ENCODE results near the gene PGAP3.

The PGAP3 gene

GRCh38 chr17:39662551-39663339 lies 25.1 kb downstream of the PGAP3 start:
- no peaks in the 10 kb centered on the region for H3K4me1 ChIP-seq (ENCODE audit: control insufficient read depth, insufficient read depth, low read length)

DNA sequence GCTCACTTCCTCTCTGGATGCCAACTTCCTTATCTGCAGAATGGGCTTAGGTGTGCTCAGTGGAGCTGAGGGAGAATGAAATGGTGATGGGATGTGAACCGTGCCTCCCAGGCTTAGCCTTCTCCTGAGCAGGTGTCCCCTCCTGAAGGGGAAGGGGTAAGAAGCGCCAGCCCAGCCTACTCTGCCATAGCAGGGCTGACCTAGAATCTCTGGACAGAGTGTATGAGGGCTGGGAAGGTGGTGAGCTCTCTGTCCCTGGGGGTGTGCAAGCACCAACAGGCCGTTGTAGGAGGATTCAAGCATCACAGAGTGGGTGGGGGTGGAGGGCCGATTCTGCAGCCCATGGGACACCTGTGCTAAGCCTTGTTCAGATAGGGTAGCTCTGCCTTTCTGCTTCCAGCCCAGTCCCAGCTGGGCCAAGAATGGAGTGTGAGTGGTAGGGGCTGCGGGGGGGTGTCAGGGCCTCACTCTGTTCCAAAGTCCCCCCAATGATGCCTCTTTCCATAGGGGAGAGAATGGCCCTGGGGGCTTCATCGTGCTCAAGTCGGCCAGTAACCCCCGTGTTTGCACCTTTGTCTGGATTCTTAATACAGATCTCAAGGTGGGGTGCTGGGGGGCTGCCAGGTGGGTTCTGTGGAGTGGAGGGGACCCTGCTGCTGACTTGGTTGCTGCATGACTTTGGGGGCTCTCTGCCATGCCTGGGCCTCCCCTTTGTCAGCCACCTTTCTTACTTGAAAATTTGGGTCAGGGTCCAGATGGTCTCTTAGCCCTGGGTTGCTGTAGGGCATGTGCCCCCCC lies 25.9 kb downstream of the PGAP3 start:
- H3K9ac ChIP-seq (ENCODE audit: low read length), result no peak overlapping the region
- H3K4me1 ChIP-seq (ENCODE audit: control insufficient read depth, insufficient read depth, low read length), result no peaks in the 10 kb centered on the region
- H3K36me3 ChIP-seq (ENCODE audit: control insufficient read depth, insufficient read depth, low read length), result peaks cover 33% of the 10 kb centered on the region
- H3K27me3 ChIP-seq (ENCODE audit: control insufficient read depth, insufficient read depth, low read length), result peaks cover 3% of the 10 kb centered on the region
- no peak overlapping the region for H3K4me3 ChIP-seq (ENCODE audit: low read length)
- no peak overlapping the region for H3K27ac ChIP-seq (ENCODE audit: low read depth, low read length)

More at GRCh38 chr17:39662551-39663339, 25.1 kb downstream of the PGAP3 start:
- Histone ChIP-seq H3K36me3 (ENCODE audit: control insufficient read depth, insufficient read depth, low read length) (peaks cover 30% of the 10 kb centered on the region), H3K4me3 (ENCODE audit: low read length) (no peak overlapping the region), H3K27ac (ENCODE audit: low read depth, low read length) (no peak overlapping the region), H3K27me3 (ENCODE audit: control insufficient read depth, insufficient read depth, low read length) (peaks cover 9% of the 10 kb centered on the region), H3K9ac (ENCODE audit: low read length) (no peak overlapping the region)

GRCh38 chr17:39660397-39661385 lies 27.2 kb downstream of the PGAP3 start:
- no peaks in the 10 kb centered on the region for H3K4me1 ChIP-seq (ENCODE audit: control insufficient read depth, insufficient read depth, low read length)
- no peak overlapping the region for H3K9ac ChIP-seq (ENCODE audit: low read length)
- peaks cover 36% of the 10 kb centered on the region for H3K36me3 ChIP-seq (ENCODE audit: control insufficient read depth, insufficient read depth, low read length)
- no peaks in the 10 kb centered on the region for H3K27me3 ChIP-seq (ENCODE audit: control insufficient read depth, insufficient read depth, low read length)
- H3K27ac ChIP-seq (ENCODE audit: low read depth, low read length), result no peak overlapping the region
- H3K4me3 ChIP-seq (ENCODE audit: low read length), result no peak overlapping the region

- Histone ChIP-seq H3K27me3 (ENCODE audit: control insufficient read depth, insufficient read depth, low read length) (no peaks in the 10 kb centered on the region), H3K27ac (ENCODE audit: low read depth, low read length) (no peak overlapping the region), H3K4me1 (ENCODE audit: control insufficient read depth, insufficient read depth, low read length) (no peaks in the 10 kb centered on the region), H3K4me3 (ENCODE audit: low read length) (no peak overlapping the region), H3K9ac (ENCODE audit: low read length) (no peak overlapping the region), H3K36me3 (ENCODE audit: control insufficient read depth, insufficient read depth, low read length) (peaks cover 36% of the 10 kb centered on the region)
These were observed 27.9 kb downstream of the PGAP3 start for GRCh38 chr17:39660011-39660360.

DNA sequence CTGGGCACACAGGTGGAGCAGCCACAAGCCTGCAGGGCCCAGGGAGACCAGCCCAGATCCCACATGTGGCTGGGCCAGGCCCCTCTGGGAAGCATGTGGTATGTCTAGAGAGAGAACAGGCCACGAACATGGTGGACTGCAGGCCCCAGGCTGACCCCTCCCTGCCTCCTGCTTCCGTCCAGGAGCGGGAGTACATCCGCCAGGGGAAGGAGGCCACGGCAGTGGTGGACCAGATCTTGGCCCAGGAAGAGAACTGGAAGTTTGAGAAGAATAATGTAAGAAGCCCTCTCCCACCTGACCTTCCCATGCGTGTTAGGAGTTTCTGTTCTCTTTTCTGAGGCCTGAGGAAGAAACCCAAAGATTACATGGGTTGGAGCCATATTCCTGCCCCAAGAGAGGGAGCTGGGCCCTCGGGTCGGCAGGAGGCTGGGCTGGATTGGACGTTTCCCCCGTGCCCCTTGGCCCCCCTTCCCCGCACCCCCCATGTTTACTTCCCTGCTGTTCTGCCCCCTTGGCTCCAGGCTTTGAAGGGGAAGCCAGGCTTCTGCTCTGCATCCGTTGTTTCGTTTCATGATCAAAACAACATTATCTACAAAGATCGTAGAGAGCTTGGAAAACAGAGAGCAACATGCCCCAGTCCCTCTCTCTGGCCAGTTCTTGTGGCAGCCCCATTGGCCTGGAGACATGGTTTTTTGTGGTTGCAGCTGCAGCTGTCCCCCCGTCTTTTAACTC lies 28.4 kb downstream of the PGAP3 start:
- Histone ChIP-seq H3K27me3 (ENCODE audit: control insufficient read depth, insufficient read depth, low read length) (no peaks in the 10 kb centered on the region), H3K27ac (ENCODE audit: low read depth, low read length) (no peak overlapping the region), H3K36me3 (ENCODE audit: control insufficient read depth, insufficient read depth, low read length) (peaks cover 36% of the 10 kb centered on the region), H3K9ac (ENCODE audit: low read length) (no peak overlapping the region), H3K4me3 (ENCODE audit: low read length) (no peak overlapping the region), H3K4me1 (ENCODE audit: control insufficient read depth, insufficient read depth, low read length) (no peaks in the 10 kb centered on the region)

DNA sequence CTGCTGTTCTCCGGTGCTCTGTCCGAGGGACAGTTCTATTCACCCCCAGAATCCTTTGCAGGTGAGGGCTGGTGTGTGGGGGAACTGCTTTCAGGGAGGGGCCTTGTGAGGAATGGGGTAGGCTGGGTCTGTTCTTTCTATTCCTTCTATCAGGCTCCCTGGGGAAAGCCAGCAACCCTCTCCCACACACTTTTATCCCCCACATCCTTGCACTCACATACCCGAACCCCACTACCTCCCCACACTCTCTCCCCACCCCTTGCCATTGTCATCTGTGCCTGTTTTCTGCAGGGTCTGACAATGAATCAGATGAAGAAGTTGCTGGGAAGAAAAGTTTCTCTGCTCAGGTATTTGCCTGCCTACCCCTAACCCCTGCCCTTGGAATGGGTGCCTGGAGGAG lies 29.1 kb downstream of the PGAP3 start:
- Histone ChIP-seq H3K4me3 (ENCODE audit: low read length) (no peak overlapping the region), H3K27me3 (ENCODE audit: control insufficient read depth, insufficient read depth, low read length) (no peaks in the 10 kb centered on the region), H3K4me1 (ENCODE audit: control insufficient read depth, insufficient read depth, low read length) (no peaks in the 10 kb centered on the region), H3K27ac (ENCODE audit: low read depth, low read length) (no peak overlapping the region), H3K36me3 (ENCODE audit: control insufficient read depth, insufficient read depth, low read length) (peaks cover 36% of the 10 kb centered on the region), H3K9ac (ENCODE audit: low read length) (no peak overlapping the region)

DNA sequence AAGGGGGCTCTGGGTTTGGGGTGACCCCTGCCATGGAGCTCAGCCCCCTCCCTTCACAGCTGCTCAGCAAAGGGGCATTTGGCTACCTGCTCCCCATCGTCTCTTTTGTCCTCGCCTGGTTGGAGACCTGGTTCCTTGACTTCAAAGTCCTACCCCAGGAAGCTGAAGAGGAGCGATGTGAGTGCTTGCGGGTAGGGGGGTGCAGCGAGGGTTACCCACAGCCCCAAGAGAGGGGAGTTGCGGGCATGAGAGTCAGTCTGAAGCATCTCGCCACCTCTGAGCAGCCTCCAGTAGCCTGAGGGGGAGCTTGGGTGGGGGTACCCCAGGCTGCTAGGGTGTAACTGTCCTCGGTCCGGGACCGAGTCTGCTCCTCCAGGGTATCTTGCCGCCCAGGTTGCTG lies 29.5 kb downstream of the PGAP3 start:
- Histone ChIP-seq H3K4me3 (ENCODE audit: low read length) (no peak overlapping the region), H3K27me3 (ENCODE audit: control insufficient read depth, insufficient read depth, low read length) (no peaks in the 10 kb centered on the region), H3K9ac (ENCODE audit: low read length) (no peak overlapping the region), H3K27ac (ENCODE audit: low read depth, low read length) (no peak overlapping the region), H3K36me3 (ENCODE audit: control insufficient read depth, insufficient read depth, low read length) (peaks cover 36% of the 10 kb centered on the region), H3K4me1 (ENCODE audit: control insufficient read depth, insufficient read depth, low read length) (no peaks in the 10 kb centered on the region)

DNA sequence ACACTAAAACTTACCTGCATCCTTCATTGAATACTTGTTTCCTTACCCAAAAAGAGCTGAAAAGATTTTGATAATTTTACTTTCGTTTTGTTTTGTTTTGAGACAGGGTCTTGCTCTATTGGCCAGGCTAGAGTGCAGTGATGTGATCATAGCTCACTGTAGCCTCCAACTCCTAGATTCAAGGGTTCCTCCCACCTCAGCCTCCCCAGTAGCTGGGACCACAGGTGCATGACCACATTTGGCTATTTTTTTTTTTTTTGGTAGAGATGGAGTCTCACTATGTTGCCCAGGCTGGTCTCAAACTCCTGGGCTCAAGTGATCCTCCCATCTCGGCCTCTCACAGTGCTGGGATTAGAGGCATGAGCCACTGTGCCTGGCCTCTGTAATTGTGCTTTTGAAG lies 32.8 kb downstream of the PGAP3 start:
- H3K36me3 ChIP-seq (ENCODE audit: control insufficient read depth, insufficient read depth, low read length), result peaks cover 20% of the 10 kb centered on the region
- no peaks in the 10 kb centered on the region for H3K27me3 ChIP-seq (ENCODE audit: control insufficient read depth, insufficient read depth, low read length)
- H3K4me1 ChIP-seq (ENCODE audit: control insufficient read depth, insufficient read depth, low read length), result no peaks in the 10 kb centered on the region
- H3K4me3 ChIP-seq (ENCODE audit: low read length), result no peak overlapping the region
- no peak overlapping the region for H3K27ac ChIP-seq (ENCODE audit: low read depth, low read length)
- no peak overlapping the region for H3K9ac ChIP-seq (ENCODE audit: low read length)

GRCh38 chr17:39653662-39654331 lies 34.1 kb downstream of the PGAP3 start:
- Histone ChIP-seq H3K27ac (ENCODE audit: low read depth, low read length) (no peak overlapping the region), H3K9ac (ENCODE audit: low read length) (no peak overlapping the region), H3K4me1 (ENCODE audit: control insufficient read depth, insufficient read depth, low read length) (no peaks in the 10 kb centered on the region), H3K27me3 (ENCODE audit: control insufficient read depth, insufficient read depth, low read length) (no peaks in the 10 kb centered on the region), H3K36me3 (ENCODE audit: control insufficient read depth, insufficient read depth, low read length) (peaks cover 16% of the 10 kb centered on the region), H3K4me3 (ENCODE audit: low read length) (no peak overlapping the region)

DNA sequence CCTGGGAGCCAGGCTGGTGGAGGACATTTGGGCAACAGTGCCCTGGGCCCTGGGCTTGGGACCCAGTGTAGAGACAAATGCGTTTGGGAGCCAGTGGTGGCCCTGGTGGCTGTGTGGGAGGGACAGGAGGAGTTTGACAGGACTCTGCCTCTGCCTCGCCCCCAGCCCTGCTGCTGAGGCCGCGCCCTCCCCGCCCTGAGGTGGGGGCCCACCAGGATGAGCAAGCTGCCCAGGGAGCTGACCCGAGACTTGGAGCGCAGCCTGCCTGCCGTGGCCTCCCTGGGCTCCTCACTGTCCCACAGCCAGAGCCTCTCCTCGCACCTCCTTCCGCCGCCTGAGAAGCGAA lies 34.6 kb downstream of the PGAP3 start:
- no peak overlapping the region for H3K9ac ChIP-seq (ENCODE audit: low read length)

GRCh38 chr17:39652587-39653315 lies 35.1 kb downstream of the PGAP3 start:
- Histone ChIP-seq H3K4me1 (ENCODE audit: control insufficient read depth, insufficient read depth, low read length) (no peaks in the 10 kb centered on the region), H3K4me3 (ENCODE audit: low read length) (no peak overlapping the region), H3K36me3 (ENCODE audit: control insufficient read depth, insufficient read depth, low read length) (peaks cover 9% of the 10 kb centered on the region), H3K27me3 (ENCODE audit: control insufficient read depth, insufficient read depth, low read length) (no peaks in the 10 kb centered on the region), H3K9ac (ENCODE audit: low read length) (no peak overlapping the region), H3K27ac (ENCODE audit: low read depth, low read length) (no peak overlapping the region)

More for the DNA sequence above, 34.6 kb downstream of the PGAP3 start:
- H3K27ac ChIP-seq (ENCODE audit: low read depth, low read length), result no peak overlapping the region
- H3K4me3 ChIP-seq (ENCODE audit: low read length), result no peak overlapping the region
- H3K4me1 ChIP-seq (ENCODE audit: control insufficient read depth, insufficient read depth, low read length), result no peaks in the 10 kb centered on the region
- H3K27me3 ChIP-seq (ENCODE audit: control insufficient read depth, insufficient read depth, low read length), result no peaks in the 10 kb centered on the region
- peaks cover 14% of the 10 kb centered on the region for H3K36me3 ChIP-seq (ENCODE audit: control insufficient read depth, insufficient read depth, low read length)
